Measurements from ENCODE around the gene CTSC. TPM values are rescaled to one million over a fixed set of nuclear protein-coding genes. Genes with fewer than 3 reads are reported as not detected.

CTSC gene
- total RNA-seq, 1 donor from 2014 or later, result 122 TPM

DNA sequence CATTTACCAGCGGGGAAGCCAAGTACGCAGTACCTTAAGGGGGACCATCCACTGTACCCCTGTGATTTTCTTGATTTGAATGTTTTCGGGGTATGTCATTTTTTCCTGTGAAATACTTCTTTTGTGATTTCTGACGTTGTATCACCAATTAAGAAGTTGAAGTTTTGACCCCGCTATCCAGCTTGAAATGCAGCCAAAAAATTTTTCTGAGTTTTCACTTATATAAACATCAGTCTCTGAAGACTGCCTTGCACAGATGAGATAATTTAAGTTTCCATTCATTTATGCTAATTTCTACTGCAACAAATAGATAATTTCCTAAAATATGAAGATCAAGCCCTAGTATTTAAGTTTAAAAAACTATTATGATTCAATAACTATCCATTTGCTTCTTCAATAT, 20.0 kb downstream of the CTSC start:
- no peak for DNase-seq (ENCODE audit: low spot score)

DNA sequence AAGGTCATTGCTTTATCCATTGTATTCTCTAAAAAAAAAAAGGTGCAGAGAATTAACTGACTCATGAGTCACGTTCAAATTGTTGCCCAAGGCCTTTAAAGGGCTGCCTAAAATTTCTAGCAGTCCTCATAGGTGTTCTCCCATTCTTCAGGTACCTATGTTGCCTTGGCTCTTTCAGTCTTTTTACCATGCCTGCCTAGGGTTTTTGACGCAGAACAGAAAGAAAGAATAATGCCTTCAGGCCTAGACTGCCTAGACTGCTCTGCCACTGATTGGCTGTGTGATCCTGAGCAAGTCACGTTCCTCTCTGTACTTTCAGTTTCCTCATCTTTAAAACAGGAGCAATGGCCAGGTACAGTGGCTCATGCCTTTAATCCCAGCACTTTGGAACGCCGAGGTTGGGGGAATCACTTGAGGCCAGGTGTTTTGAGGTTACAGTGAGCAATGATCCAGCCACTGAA, 21.5 kb downstream of the CTSC start:
- DNase-seq (ENCODE audit: low spot score), result no peak

DNA sequence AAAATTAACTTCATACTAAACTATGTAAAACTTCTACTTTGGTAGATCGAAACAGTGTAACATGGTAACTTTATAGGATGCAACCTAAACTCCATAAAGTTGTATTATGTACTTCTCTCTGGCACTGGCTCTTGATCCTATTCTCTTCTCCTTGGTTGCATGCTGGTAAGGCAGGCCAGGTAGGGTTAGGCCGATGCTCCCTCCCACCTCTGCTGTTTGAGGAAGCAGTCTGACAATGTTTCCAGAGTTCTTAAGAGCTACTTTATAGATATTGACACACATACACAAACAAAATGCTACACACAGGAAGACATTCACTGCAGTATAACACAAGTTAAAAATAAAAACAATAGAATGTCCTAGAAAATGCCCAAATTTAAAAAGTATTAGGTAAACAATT, 22.5 kb downstream of the CTSC start:
- DNase-seq (ENCODE audit: low spot score), result no peak

DNA sequence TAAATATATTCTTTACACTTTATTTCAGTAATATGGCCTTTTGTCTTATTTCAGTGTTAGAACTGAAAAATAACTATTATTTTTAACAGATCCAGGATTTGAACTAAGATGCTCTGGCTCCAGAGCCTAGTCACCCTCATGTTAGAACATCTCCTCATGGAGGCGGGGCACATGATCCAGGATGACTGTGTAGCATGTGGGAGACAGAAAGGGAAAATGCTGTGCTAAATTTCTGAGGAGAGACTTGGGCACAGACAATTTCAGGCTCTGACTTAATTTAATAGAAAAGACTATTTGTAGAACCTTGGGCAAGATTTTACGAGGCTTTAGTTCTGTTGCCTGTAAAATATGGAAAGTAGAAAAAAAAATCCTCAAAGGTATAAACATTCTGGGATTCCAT, 24.1 kb downstream of the CTSC start:
- DNase-seq (ENCODE audit: low spot score), result no peak

DNA sequence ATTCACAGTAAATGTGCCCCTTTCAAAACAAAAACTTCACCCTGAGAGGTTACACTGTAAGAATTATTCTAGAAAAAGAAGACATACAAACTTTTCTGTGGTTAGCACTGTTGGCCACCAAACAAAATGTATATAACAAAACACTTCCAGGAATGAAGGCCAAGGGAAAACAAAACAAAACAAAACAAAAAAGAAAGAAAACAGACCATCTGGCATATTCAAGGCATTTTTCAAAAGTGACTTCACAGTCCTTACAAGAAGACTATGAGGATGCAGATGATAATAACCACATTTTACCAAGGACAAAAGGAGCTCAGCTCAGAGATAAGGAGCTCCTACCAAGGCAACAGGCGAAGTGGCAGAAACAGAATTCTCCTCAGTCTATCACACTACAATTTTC, 24.9 kb downstream of the CTSC start:
- DNase-seq (ENCODE audit: low spot score), result no peak

DNA sequence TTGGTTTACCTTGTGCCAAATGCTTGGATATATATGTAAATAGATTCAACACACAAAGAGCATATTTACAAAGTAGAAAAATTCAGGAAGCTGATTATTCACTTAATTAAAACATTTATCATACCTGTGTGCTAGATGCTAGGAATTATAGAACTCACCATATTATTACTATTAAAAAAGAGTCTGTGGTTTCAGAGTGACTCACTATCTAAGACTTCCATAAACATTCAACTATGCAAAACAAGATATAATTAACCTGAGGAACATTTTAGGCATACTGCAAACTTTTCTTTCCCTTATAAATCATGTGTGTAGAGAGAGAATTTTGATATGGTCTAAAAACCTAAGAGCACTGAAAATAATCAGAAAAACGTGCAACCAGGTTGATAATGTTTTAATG, 27.3 kb downstream of the CTSC start:
- no peak for DNase-seq (ENCODE audit: low spot score)

DNA sequence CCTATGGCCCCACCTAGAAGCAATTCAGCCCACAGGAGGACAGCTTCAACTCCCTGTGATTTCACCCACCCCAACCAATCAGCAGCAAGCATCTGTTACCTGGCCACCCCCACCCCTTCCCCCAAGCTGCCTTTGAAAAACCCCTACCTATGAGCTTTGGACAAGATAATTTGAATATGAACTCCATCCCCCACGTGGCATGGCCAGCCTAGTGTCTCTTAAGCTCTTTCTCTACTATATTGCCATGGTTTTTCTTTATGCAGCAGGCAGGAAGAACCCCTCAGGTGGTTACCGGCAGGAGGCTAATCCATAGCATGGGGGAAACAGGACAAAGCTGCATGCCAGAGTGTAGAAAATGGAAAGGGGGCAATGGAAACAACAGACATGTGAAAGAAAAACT, 29.0 kb downstream of the CTSC start:
- DNase-seq (ENCODE audit: low spot score), result no peak

DNA sequence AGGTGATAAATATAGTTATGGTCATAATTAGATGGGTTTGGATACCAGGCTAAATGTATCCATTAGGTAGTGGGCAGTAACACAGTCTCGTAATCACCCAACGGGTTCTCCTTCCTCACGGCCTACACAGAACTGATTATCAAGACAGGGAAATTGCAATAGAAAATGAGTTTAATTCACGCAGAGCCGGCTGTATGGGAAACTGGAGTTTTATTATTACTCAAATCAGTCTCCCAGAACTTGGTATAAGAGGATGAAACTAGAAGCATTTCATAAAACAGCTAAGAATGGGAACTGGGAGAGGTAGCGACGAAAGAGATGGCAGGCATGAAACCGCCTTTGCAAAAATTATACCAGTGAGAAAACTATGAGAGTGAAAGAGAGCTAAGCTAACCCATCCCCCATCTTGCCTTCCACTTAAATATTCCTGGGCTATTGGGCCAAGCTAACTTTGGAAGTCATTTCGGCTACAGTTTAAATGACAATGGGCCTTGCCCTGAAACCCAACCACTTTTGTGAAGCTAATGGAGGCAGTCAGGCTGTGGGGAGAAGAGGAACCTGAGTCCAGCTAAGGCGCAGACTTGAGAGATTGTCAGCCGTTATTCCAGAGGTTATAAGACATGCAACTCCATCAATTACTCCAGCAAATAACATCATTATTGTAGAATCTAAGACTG, 29.6 kb downstream of the CTSC start:
- no peak for DNase-seq (ENCODE audit: low spot score)

DNA sequence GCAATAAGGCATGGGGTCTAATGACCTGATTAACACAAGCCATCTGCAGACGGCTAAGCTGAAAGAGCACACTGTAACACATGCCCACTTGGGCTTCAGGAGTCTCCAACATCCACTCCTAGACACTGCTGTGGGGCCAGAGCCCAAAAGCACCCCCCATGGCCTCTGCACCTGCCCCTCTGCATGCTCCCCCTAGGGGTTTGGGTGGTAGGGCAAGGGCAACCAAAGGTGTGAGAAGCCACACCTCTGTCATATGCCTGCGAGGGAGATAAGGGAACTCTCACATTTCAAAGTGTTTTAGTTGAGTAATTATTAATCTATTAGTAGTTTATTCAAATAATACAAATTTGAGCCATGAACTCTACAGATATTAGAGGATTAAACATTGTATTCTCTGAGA, 30.8 kb downstream of the CTSC start:
- DNase-seq (ENCODE audit: low spot score), result no peak

DNA sequence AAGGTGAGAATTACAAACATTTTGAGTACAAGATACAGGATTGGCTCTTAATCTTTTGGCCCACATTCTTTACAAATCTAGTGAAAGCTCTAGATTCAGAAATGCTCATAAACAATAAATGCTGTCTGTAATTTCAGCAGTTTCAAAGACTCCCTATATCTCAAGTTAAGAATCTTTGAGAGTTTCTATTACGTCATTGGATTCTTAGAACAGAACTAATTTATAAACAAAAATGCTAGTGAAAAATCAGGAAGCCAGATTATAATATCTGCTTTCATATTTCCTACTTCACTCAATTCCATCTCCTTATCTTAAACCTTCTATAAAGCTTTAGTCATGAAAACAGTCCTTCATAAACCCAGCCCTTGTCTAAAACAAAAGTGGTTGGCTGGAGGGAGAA, 32.1 kb downstream of the CTSC start:
- no peak for DNase-seq (ENCODE audit: low spot score)

DNA sequence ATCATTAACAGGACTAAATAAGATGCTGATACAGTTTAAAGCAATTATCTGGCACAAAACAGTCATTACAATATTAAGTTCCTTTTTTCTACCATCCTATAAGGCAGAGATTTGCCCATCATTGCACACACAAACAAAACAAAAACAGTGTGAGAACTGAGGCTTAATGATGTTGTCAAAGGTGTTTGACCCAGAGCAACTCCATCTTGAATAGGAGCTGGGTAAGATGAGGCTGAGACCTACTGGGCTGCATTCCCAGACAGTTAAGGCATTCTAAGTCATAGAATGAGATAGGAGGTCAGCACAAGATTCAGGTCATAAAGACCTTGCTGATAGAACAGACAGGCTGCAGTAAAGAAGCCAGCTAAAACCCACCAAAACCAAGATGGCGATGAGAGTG, 33.2 kb downstream of the CTSC start:
- DNase-seq (ENCODE audit: low spot score), result no peak

DNA sequence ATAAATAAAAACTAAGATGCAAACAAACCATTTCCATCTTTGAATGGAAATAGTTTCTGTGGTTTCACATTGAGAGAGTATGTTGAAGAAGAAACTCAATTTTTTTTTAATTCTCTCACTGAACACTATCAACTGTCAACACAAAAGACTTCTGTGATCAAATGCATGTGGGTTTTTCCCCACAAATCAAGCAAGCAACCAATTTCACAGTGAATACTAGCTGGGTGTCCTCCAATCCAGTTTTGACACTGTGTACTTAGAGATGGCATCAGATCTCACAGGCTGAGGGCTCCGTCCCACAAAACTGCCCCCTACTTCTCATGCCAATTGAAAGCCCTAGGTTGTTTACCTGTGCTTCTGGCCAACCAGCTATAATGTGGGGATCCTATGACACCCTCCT, 34.5 kb downstream of the CTSC start:
- DNase-seq (ENCODE audit: low spot score), result no peak

DNA sequence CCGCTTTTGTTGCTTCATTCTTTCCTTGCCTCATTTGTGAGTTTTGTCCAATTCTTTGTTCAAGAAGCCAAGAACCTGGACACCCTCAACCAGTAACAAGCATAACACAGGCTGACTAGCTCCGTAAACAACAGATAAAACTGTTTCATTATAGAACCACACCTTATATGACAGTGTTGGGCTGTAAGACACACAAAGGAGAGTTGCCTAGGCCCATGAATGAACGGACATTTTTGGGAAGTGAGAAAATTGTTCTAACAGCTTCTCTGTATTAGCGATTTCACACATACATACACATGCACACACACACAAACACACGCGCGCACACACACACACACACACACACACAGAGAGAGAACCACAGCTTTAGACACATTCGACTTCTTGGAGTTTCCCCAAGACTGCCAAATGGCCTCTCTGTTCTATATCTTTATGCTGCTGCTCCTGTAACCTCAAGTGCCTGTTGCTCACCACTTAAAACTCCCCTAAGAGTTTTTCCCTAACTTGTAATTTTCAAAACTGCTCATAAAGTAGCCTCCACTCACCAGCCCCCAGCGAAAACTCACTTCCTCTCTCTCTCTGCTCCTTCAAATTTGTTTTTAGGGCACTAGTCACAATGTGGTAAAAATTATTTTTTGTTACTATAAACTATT, 35.9 kb downstream of the CTSC start:
- no peak for DNase-seq (ENCODE audit: low spot score)

DNA sequence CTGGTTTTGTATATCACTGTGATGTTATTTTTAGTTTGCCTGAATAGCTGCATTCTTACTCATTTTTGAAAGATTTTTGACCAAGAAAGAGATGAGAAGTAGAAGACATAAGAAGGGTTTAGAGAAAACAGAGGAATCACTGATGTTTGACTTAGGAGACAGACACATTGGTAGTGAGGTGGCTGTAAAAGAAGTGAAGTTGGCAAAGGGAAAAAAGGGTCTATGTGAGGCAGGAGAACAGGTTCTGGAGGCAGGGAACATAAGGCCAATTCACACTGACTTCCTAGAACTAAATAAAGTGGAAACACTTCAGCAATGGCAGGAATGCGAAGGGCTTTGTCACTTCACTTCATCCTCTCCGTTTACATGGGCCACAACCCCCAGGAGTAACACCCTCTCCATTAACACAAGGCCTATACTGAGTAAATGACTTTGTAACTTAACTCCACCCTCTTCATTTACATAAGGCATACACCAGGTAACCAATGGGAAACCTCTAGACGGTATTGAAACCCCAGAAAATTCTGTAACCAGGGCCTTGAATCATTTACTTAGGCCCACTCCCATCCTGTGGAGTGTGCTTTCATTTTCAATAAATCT, 36.5 kb downstream of the CTSC start:
- no peak for DNase-seq (ENCODE audit: low spot score)

DNA sequence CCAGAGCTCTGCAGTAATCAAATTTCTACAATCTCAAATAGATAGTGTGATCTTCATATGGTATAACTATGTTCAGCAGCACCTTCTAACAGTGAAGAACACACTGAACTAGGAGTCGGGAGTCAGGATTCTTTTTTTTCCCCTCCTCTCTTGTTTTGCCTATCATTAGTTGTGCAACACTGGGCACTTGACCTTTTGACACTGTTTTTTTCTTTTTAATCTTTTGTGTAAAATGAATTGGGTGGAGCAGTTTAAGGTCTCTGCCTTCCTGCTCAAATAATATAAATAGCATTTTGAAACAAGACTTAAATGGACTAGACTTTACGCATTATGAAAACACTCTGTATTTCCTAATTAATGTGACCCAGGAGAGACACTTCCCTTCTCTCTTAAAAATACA, 39.7 kb downstream of the CTSC start:
- DNase-seq (ENCODE audit: low spot score), result no peak

DNA sequence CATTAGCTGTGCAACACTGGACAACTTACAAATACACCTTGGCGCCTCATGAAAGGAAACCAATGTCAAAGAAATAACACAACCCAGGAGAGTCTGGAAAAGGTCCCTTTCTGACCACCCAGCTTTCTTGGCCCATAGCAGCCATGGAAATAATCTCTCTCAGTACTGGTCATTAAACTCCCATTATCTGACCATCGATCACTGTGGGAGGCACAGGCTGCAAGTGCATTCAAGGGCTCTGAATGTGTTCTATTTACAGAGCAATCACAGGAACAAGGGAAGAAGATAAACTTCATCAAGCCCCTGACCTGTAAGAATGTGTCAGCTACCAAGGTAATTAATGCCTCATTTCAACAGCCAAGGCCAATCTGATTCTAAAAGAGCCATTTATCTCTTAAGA, 40.1 kb downstream of the CTSC start:
- no peak for DNase-seq (ENCODE audit: low spot score)

DNA sequence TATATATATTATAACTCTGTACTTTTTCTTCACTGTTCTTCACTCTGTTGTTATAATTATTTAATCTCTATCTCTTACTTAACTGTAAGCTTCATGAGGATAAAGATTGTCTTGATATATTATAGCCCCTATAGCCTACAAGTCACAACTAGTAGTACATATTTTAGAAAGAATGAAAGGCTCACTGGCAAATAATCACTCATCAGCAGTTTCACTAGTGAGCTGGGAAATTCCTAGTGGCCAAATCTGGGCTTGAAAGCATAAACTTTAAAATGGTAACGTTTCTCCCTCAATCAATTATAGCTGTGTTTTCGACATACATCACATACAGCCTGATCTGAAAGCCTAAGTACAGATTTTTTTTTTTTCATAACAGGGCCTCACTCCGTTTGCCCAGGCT, 42.5 kb downstream of the CTSC start:
- no peak for DNase-seq (ENCODE audit: low spot score)

DNA sequence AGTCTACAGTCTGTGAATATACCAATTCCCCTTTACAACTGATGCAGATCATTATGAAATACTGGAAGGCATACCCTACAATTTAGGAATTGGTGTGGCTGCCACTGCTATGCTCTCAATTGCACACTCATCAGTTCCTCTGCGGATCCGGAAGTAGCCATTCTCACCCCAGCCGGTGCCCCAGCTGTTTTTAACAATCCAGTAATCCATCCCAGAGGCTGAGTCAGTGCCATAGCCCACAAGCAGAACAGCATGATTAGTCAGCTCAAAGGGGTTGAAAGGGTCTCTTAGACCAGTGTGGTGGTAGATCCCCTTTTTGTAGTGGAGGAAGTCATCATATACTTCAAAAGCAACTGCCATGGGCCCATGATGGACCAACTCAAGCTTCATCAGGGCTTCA, 43.6 kb downstream of the CTSC start:
- DNase-seq (ENCODE audit: low spot score), result no peak

DNA sequence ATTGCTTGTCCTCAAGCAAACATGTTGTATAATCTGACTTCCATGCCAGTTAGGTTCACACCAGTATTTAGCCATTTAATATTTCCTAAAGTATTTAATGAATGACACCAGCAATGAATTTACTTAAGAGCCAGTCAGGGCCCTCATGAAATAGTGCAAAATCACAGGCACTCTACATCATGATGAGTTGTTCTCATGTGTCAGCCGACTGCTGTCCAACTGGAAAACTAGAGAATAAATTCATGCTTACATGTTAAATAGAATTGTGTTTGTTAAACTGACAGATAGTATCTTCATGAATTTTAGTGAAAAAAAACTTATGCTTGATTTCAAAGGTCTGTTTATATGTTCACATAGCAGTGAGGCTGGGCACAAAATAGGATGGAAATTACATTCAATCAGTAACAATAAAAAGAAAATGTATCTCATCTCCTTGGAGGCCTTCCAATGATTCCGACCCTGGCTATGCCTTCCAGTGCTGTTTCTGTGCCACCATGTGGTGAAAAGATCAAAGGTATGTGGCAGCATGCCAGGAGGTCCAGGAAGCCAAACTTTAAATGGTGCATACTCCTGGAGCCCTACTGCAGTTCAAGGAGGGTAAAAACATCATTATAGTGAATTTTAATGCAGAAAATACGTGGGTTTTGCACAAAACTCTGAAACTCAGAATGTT, 45.2 kb downstream of the CTSC start:
- peak; percentile 62 for DNase-seq (ENCODE audit: low spot score)

DNA sequence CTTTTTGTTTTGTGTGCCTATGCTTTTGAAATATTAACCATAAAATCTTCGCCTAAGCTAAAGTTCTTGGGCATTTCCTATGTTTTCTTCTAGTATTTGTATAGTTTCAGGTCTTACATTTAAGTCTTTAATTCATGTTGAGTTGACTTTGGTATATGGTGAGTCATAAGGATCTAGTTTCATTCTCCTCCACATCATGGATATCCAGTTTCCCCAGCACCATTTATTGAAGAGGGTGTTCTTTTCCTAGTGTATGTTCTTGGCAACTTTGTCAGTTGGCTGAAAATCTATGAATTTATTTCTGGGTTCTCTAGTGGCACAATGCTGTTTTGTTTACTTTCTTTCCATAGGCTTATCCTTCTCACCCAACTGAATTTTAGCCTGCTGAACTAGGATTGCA, 49.0 kb downstream of the CTSC start:
- DNase-seq (ENCODE audit: low spot score), result no peak

DNA sequence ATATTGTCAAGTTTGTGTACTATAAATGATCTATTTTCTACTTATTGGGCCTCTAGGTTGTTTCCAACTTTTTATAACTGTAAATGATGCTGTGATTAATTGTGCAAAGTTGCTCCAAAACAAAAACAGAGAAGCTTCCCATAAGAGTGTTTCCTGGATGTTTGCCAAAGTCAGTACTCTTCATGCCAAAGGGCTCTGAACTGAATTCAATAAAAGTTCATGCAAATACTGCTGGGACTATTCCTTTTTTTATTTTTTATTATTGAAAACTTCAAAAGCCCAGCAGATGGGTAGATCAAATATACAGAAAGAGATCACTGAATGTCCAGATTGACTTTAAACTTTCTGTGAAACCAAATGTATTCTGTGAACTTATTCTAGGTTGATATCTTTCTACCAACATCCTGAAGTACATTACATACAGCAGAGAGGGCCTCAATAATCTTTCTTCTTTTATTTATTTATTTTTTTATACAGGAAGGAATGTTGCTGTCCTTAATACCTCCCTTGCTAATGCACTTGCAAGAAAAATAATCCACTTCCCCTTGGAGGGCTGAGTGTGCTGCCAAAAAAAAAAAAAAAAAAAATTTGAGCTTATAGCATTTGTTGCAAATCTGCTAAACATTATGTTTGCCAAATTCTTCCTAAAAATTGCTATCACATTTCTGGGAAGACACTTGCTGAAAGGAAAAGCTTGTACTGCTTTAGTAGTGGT, 53.0 kb downstream of the CTSC start:
- DNase-seq (ENCODE audit: low spot score), result no peak
